OCI-LY7 (cell line): ENCODE measurements around the gene CXCL12. TPM values are rescaled to one million over a fixed set of nuclear protein-coding genes. Genes with fewer than 3 reads are reported as not detected.

ENCODE experiments used
- BruUV-seq: library from RNA; stranded (reverse); fragments of 400-500 nt; replicated peaks from 2 replicates; lab custom pipeline; 2021; lab: Mats Ljungman, UMichigan
- CTCF ChIA-PET: fragments of 300-600 bp; sonication (Branson Sonifier 250); formaldehyde crosslinking; loops from one replicate; lab custom pipeline; 2022; ENCODE audit warnings: antibody characterized with exemption; ENCODE audit not compliant: unreplicated experiment; lab: Charles Lee
- POLR2A ChIA-PET: fragments of 300-600 bp; sonication (Branson Sonifier 250); formaldehyde crosslinking; loops from one replicate; lab custom pipeline; 2022; ENCODE audit warnings: antibody characterized with exemption; lab: Charles Lee
- DNase-seq: peaks from one replicate; pipeline ENCODE4 v3.0.0-alpha.2; 2015; ENCODE audit warnings: low spot score
- H2AFZ ChIP-seq: fragments of 200-600 bp; sonication (generic), shearing (Covaris generic); 2 replicates; pipeline ENCODE4 v1.6.1; 2014; ENCODE audit warnings: mild to moderate bottlenecking, antibody characterized with exemption, low read length, moderate library complexity
- H3K27ac ChIP-seq: fragments of 200-600 bp; sonication (generic); 2 replicates; pipeline ENCODE4 v1.5.1; 2014; ENCODE audit warnings: mixed run types, low read depth, mild to moderate bottlenecking, moderate library complexity, low read length, inconsistent platforms; ENCODE audit not compliant: poor library complexity, severe bottlenecking
- H3K36me3 ChIP-seq: fragments of 200-600 bp; sonication (generic); 2 replicates; pipeline ENCODE4 v1.6.1; 2014; ENCODE audit warnings: mild to moderate bottlenecking, antibody characterized with exemption, low read length, moderate library complexity, mixed read lengths; ENCODE audit not compliant: insufficient read depth
- H3K4me1 ChIP-seq: fragments of 200-600 bp; sonication (generic); 2 replicates; pipeline ENCODE4 v1.5.1; 2014; ENCODE audit warnings: mild to moderate bottlenecking, low read length; ENCODE audit not compliant: insufficient read depth, poor library complexity, severe bottlenecking
- H3K4me2 ChIP-seq: fragments of 200-600 bp; sonication (generic); 2 replicates; pipeline ENCODE4 v1.6.1; 2014; ENCODE audit warnings: mild to moderate bottlenecking, low read length
- H3K4me3 ChIP-seq: fragments of 200-600 bp; sonication (generic); 2 replicates; pipeline ENCODE4 v1.5.1; 2014; ENCODE audit warnings: mild to moderate bottlenecking, low read depth, low read length; ENCODE audit not compliant: poor library complexity, severe bottlenecking
- H3K79me2 ChIP-seq: fragments of 200-600 bp; sonication (generic); 2 replicates; pipeline ENCODE4 v1.6.1; 2016; ENCODE audit warnings: low read depth, mild to moderate bottlenecking, low read length, moderate library complexity, mixed read lengths; ENCODE audit not compliant: insufficient read depth
- H3K9me2 ChIP-seq: fragments of 200-600 bp; sonication (generic); 2 replicates; pipeline ENCODE4 v1.6.1; 2016; ENCODE audit warnings: mild to moderate bottlenecking, low read length, mixed read lengths; ENCODE audit not compliant: insufficient read depth
- H3K9me3 ChIP-seq: fragments of 200-600 bp; sonication (generic); 2 replicates; pipeline ENCODE4 v1.6.1; 2014; ENCODE audit warnings: mild to moderate bottlenecking, mixed run types, low read length, mixed read lengths
- H4K20me1 ChIP-seq: fragments of 200-600 bp; sonication (generic); 2 replicates; pipeline ENCODE4 v1.6.1; 2014; ENCODE audit warnings: mild to moderate bottlenecking, antibody characterized with exemption, low read length, moderate library complexity, mixed read lengths; ENCODE audit not compliant: insufficient read depth
- EZH2phosphoT487 ChIP-seq: fragments of 200-600 bp; sonication (generic); IDR thresholded peaks from 2 replicates; pipeline ENCODE4 v1.6.1; 2018; ENCODE audit warnings: low read depth, borderline replicate concordance, mild to moderate bottlenecking, mixed run types, antibody characterized with exemption, low read length, moderate library complexity, mixed read lengths
- intact Hi-C: fragments of 100-400 bp; cut with micrococcal nuclease; formaldehyde crosslinking; loops from one replicate; pipeline ENCODE4 v1.10.0; 2022; ENCODE audit not compliant: unreplicated experiment
- total RNA-seq, 2 experiments: library from RNA; depleted of rRNA in 1 of 2; stranded (reverse); fragments of >200 nt in 1 of 2; shearing (Covaris generic) in 1 of 2; gene quantifications; 2 replicates each; pipeline ENCODE4 v1.2.3, GENCODE V29; 2014 to 2022
- TF ChIP-seq, protein P1 (sequence below): fragments of 200-600 bp; sonication (generic); conservative IDR thresholded peaks from 2 replicates; pipeline ENCODE4 v1.5.1; 2014; ENCODE audit warnings: mild to moderate bottlenecking, antibody characterized with exemption, low read length, moderate library complexity, mixed read lengths

The CXCL12 gene
- total RNA-seq, 2 experiments from 2014 or later: not detected

DNA sequence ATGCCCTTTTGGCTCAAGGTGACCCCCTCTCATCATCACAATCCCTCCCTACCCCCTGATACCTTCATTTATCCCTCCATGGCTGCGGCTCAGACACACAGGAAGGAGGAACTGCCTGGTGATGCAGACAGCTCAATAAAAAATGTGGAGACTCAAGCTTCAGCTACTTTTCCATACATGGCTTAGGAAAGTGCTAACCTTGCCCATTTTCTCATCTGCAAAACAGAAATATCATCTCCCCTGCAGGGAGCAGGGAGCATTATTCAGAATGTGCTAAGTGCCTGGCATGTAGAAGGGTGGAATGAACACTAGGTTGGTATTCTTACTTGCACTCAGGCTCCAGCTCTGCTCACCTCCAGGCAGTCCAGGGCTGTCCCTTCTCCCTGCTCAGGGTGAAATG, 23.8 kb downstream of the CXCL12 start:
- no peaks in the 10 kb centered on the region for H4K20me1 ChIP-seq
- no peak for TF ChIP-seq EZH2phosphoT487
- TF ChIP-seq, protein P1, sequence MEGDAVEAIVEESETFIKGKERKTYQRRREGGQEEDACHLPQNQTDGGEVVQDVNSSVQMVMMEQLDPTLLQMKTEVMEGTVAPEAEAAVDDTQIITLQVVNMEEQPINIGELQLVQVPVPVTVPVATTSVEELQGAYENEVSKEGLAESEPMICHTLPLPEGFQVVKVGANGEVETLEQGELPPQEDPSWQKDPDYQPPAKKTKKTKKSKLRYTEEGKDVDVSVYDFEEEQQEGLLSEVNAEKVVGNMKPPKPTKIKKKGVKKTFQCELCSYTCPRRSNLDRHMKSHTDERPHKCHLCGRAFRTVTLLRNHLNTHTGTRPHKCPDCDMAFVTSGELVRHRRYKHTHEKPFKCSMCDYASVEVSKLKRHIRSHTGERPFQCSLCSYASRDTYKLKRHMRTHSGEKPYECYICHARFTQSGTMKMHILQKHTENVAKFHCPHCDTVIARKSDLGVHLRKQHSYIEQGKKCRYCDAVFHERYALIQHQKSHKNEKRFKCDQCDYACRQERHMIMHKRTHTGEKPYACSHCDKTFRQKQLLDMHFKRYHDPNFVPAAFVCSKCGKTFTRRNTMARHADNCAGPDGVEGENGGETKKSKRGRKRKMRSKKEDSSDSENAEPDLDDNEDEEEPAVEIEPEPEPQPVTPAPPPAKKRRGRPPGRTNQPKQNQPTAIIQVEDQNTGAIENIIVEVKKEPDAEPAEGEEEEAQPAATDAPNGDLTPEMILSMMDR: no peak
- H3K4me3 ChIP-seq: no peak overlapping the region
- H3K4me2 ChIP-seq: no peak overlapping the region
- ChIA-PET POLR2A (interaction anchor here (0.5 kb wide), 1 partner anchor 76 kb away, joined by 4 read pairs; no protein-coding TSS in a partner anchor), CTCF (no interaction called here)
- no peak for DNase-seq
- no peaks in the 10 kb centered on the region for H3K79me2 ChIP-seq
- H3K27ac ChIP-seq: no peak overlapping the region
- no peak overlapping the region for H2AFZ ChIP-seq
- H3K9me3 ChIP-seq: no peaks in the 10 kb centered on the region
- intact Hi-C loops: no loop called here
- no peaks in the 10 kb centered on the region for H3K36me3 ChIP-seq
- no peaks in the 10 kb centered on the region for H3K4me1 ChIP-seq
- BruUV-seq: no TSS peak
- no peaks in the 10 kb centered on the region for H3K9me2 ChIP-seq

DNA sequence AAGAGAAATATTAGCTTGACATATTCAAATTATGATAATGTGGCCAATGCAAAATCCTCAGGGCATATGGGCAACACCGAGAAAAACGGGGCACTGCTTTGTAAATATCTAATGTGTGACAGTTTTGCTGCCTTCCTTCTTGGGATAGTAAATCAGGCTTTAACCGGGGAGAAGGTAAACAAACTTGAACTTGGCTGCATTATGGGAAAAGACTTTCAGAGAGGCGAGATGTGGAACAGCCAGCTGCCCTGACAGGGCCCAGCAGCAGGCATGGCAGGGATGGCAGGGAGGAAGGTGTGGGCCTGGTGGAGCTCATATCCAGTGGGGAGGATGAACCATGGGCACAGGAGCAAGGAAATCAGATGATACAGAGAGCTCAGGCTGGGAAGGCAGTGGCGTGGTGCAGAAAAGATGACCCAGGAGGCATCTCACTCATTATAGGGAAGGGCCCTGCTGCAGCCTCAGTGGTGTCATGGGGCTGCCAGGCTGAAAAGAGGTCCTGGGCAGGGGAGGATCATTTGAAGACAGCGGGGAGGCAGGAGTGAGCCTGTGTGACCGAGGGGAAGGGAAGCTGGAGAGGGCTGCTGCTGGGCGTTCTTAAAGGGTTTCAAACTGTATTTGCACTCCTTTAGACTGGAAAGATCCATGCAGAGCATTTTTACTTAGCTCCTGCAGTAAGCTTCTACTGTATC, 26.7 kb downstream of the CXCL12 start:
- no peaks in the 10 kb centered on the region for H3K9me2 ChIP-seq
- no TSS peak for BruUV-seq
- H3K4me1 ChIP-seq: no peaks in the 10 kb centered on the region
- CTCF ChIA-PET: no interaction called here
- no peak overlapping the region for H3K4me2 ChIP-seq
- POLR2A ChIA-PET: interaction anchor here (0.6 kb wide), 1 partner anchor 535 kb away, joined by 3 read pairs; no protein-coding TSS in a partner anchor
- no peak overlapping the region for H3K27ac ChIP-seq
- intact Hi-C loops: no loop called here
- no peaks in the 10 kb centered on the region for H3K79me2 ChIP-seq
- DNase-seq: no peak
- H4K20me1 ChIP-seq: no peaks in the 10 kb centered on the region
- H3K36me3 ChIP-seq: no peaks in the 10 kb centered on the region
- no peaks in the 10 kb centered on the region for H3K9me3 ChIP-seq
- TF ChIP-seq, protein P1: no peak
- no peak for TF ChIP-seq EZH2phosphoT487
- no peak overlapping the region for H2AFZ ChIP-seq
- no peak overlapping the region for H3K4me3 ChIP-seq

DNA sequence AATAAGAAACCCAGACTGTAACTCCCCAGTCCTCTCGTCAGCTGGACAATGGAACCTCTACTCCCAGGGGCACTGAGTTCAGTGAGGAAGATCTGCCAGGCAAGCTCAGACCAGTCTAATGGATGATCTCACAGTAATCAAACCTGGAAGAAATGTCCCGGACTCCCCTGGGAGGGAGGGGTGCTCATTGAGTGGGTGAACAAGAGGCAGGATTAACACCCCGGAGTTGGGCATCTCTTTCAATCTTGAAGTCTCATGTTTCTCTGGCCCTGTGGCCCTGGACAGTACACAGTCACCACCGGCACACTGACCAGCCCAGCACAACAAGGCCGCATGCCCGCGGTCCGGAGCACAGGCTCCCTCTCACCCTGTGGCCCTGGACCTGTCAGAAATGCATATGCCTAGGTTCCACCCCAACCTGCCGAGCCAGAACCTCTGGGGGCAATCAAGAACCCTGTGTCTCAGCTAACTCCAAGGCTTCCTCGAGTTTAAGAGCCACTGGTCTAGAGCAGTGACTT, 27.8 kb downstream of the CXCL12 start:
- H3K9me3 ChIP-seq: no peaks in the 10 kb centered on the region
- H3K36me3 ChIP-seq: no peaks in the 10 kb centered on the region
- no TSS peak for BruUV-seq
- no peak overlapping the region for H2AFZ ChIP-seq
- ChIA-PET POLR2A (no interaction called here), CTCF (no interaction called here)
- intact Hi-C loops: no loop called here
- H3K9me2 ChIP-seq: no peaks in the 10 kb centered on the region
- H3K27ac ChIP-seq: no peak overlapping the region
- no peaks in the 10 kb centered on the region for H3K79me2 ChIP-seq
- DNase-seq: no peak
- no peak overlapping the region for H3K4me2 ChIP-seq
- no peak overlapping the region for H3K4me3 ChIP-seq
- no peaks in the 10 kb centered on the region for H3K4me1 ChIP-seq
- TF ChIP-seq, protein P1: no peak
- TF ChIP-seq EZH2phosphoT487: no peak
- H4K20me1 ChIP-seq: no peaks in the 10 kb centered on the region
